Astrocyte (in vitro differentiated cells and primary cell): Measurements from ENCODE around the gene DES. TPM values are rescaled to one million over a fixed set of nuclear protein-coding genes. Genes with fewer than 3 reads are reported as not detected.

Experiments
- DNase-seq: peaks from one replicate; pipeline ENCODE4 v3.0.0-alpha.2; 2010; ENCODE audit warnings: low read depth
- FAIRE-seq: peaks from 2 replicates; lab custom pipeline; 2011; peaks lifted over from hg19 to GRCh38; lab: Jason Lieb, UNC
- H2AFZ ChIP-seq: 2 replicates; pipeline ENCODE4 v1.6.0; 2012; ENCODE audit warnings: low read depth, low read length, inconsistent platforms
- H3K27ac ChIP-seq: 2 replicates; pipeline ENCODE4 v1.5.1; 2011; ENCODE audit warnings: low read depth, low read length, inconsistent platforms
- H3K27me3 ChIP-seq: 2 replicates; pipeline ENCODE4 v1.6.0; 2011; ENCODE audit warnings: low read length, inconsistent platforms; ENCODE audit not compliant: insufficient read depth
- H3K36me3 ChIP-seq: 2 replicates; pipeline ENCODE4 v1.5.1; 2011; ENCODE audit warnings: low read length, inconsistent platforms; ENCODE audit not compliant: insufficient read depth
- H3K4me1 ChIP-seq: 2 replicates; pipeline ENCODE4 v1.5.1; 2011; ENCODE audit warnings: low read length, inconsistent platforms; ENCODE audit not compliant: insufficient read depth
- H3K4me2 ChIP-seq: 2 replicates; pipeline ENCODE4 v1.6.0; 2012; ENCODE audit warnings: low read length, inconsistent platforms
- H3K4me3 ChIP-seq: 2 replicates; pipeline ENCODE4 v1.5.1; 2011; ENCODE audit warnings: low read depth, mild to moderate bottlenecking, low read length, inconsistent platforms; ENCODE audit not compliant: insufficient read depth
- H3K79me2 ChIP-seq: 2 replicates; pipeline ENCODE4 v1.6.0; 2012; ENCODE audit warnings: mild to moderate bottlenecking, low read length, inconsistent platforms; ENCODE audit not compliant: insufficient read depth
- H3K9ac ChIP-seq: 2 replicates; pipeline ENCODE4 v1.6.0; 2012; ENCODE audit warnings: mild to moderate bottlenecking, low read length, inconsistent platforms
- H3K9me3 ChIP-seq: 2 replicates; pipeline ENCODE4 v1.5.1; 2012; ENCODE audit warnings: low read depth, mild to moderate bottlenecking, low read length, inconsistent platforms; ENCODE audit not compliant: insufficient read depth
- H4K20me1 ChIP-seq: 2 replicates; pipeline ENCODE4 v1.6.0; 2012; ENCODE audit warnings: low read length, inconsistent platforms; ENCODE audit not compliant: insufficient read depth
- H3K27ac Mint-ChIP-seq: one replicate; pipeline ENCODE4 v1.8.0; 2021; ENCODE audit warnings: mild to moderate bottlenecking, mixed read lengths; ENCODE audit not compliant: unreplicated experiment
- H3K27me3 Mint-ChIP-seq: one replicate; pipeline ENCODE4 v1.8.0; 2021; ENCODE audit warnings: low read depth, mixed read lengths; ENCODE audit not compliant: unreplicated experiment
- H3K36me3 Mint-ChIP-seq: one replicate; pipeline ENCODE4 v1.8.0; 2021; ENCODE audit warnings: low read depth, mixed read lengths; ENCODE audit not compliant: unreplicated experiment
- H3K4me1 Mint-ChIP-seq: one replicate; pipeline ENCODE4 v1.8.0; 2021; ENCODE audit warnings: low read depth, mixed read lengths; ENCODE audit not compliant: unreplicated experiment
- H3K4me3 Mint-ChIP-seq: one replicate; pipeline ENCODE4 v1.8.0; 2021; ENCODE audit warnings: mild to moderate bottlenecking, moderate library complexity, mixed read lengths; ENCODE audit not compliant: unreplicated experiment
- H3K9me3 Mint-ChIP-seq: one replicate; pipeline ENCODE4 v1.8.0; 2021; ENCODE audit warnings: mild to moderate bottlenecking, mixed read lengths; ENCODE audit not compliant: unreplicated experiment
- EZH2 ChIP-seq: IDR thresholded peaks from 2 replicates; pipeline ENCODE4 v1.6.1; 2012; ENCODE audit warnings: mild to moderate bottlenecking, low read length, inconsistent platforms; ENCODE audit not compliant: insufficient read depth
- total RNA-seq: library from RNA; stranded (reverse); gene quantifications from 2 replicates; pipeline ENCODE4 v1.2.1, GENCODE V29; 2021
- TF ChIP-seq, protein P1 (sequence below): IDR thresholded peaks from 2 replicates; pipeline ENCODE4 v1.5.1; 2011; ENCODE audit warnings: low read depth, mild to moderate bottlenecking, inconsistent platforms, low read length, moderate library complexity; ENCODE audit not compliant: insufficient read depth

DES gene
- total RNA-seq, 1 donor from 2014 or later = 5.4 TPM

DNA sequence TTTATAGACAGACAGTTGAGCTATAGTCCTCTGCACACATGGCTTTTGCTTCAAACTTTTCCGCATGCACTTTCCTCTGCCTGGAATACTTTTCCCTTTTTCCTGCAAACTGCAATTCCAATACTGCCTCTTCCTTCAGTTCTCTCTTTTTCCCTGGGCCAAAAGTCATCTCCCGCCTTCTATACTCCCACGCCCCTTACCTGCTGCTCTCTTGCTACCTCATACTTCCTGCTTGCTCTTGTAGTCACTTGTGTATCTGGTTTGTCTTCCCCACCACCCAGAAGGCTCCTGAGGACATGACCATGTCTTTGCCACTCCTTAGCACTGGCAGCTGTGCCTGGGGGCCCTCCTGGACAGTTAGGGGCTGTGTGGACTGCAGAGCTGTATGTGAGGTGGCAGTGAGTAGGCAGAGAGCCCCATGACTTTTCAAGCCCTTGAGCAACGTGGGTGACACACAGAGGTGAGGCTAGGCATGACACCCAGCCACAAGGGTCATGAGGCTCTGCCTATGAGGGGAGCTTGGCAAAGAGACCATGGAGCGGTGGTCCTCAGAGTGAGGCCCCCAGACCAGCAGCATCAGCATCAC, 39.7 kb downstream of the DES start:
- Histone ChIP-seq H3K4me1 (peaks cover 48% of the 10 kb centered on the region), H4K20me1 (no peaks in the 10 kb centered on the region), H3K27me3 (no peaks in the 10 kb centered on the region), H3K9me3 (no peaks in the 10 kb centered on the region), H3K79me2 (peaks cover 10% of the 10 kb centered on the region), H3K4me2 (no peak overlapping the region), H3K4me3 (no peak overlapping the region), H2AFZ (no peak overlapping the region), H3K36me3 (peaks cover 2% of the 10 kb centered on the region), H3K9ac (no peak overlapping the region), H3K27ac (no peak overlapping the region)
- TF ChIP-seq, protein P1, sequence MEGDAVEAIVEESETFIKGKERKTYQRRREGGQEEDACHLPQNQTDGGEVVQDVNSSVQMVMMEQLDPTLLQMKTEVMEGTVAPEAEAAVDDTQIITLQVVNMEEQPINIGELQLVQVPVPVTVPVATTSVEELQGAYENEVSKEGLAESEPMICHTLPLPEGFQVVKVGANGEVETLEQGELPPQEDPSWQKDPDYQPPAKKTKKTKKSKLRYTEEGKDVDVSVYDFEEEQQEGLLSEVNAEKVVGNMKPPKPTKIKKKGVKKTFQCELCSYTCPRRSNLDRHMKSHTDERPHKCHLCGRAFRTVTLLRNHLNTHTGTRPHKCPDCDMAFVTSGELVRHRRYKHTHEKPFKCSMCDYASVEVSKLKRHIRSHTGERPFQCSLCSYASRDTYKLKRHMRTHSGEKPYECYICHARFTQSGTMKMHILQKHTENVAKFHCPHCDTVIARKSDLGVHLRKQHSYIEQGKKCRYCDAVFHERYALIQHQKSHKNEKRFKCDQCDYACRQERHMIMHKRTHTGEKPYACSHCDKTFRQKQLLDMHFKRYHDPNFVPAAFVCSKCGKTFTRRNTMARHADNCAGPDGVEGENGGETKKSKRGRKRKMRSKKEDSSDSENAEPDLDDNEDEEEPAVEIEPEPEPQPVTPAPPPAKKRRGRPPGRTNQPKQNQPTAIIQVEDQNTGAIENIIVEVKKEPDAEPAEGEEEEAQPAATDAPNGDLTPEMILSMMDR = no peak
- TF ChIP-seq EZH2 = no peak
- Mint-ChIP-seq H3K9me3 (no peaks in the 10 kb centered on the region), H3K4me3 (no peak overlapping the region), H3K4me1 (peaks cover 39% of the 10 kb centered on the region), H3K27ac (peak overlapping the region; percentile 12), H3K27me3 (no peaks in the 10 kb centered on the region), H3K36me3 (peaks cover 25% of the 10 kb centered on the region)
- FAIRE-seq (no peak), DNase-seq (no peak)

DNA sequence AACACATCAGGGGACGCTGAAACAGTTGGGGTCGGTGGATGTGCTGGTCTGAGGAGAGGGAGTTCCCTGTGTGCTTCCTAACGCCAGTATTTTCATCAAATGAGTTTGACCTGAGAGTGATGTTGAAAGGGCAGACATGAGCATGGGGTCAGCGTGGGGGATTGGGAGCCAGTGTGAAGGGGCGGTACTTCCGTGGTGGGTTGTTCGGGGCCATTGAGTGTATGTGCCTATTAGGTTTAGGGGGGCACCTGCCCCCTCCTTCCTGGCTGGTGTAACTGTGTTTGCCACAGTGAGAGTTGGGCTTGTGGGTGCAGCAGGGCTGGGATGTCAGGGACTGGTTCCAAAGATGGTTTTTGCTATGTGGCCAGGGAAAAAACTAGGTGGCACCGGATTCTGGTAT, 40.8 kb downstream of the DES start:
- Histone ChIP-seq H3K79me2 (peaks cover 10% of the 10 kb centered on the region), H2AFZ (no peak overlapping the region), H3K4me1 (peaks cover 36% of the 10 kb centered on the region), H3K27ac (no peak overlapping the region), H3K4me3 (no peak overlapping the region), H3K9ac (no peak overlapping the region), H3K4me2 (no peak overlapping the region), H3K36me3 (peaks cover 5% of the 10 kb centered on the region), H3K27me3 (no peaks in the 10 kb centered on the region), H3K9me3 (no peaks in the 10 kb centered on the region), H4K20me1 (no peaks in the 10 kb centered on the region)
- Mint-ChIP-seq H3K27me3 (no peaks in the 10 kb centered on the region), H3K9me3 (no peaks in the 10 kb centered on the region), H3K4me3 (no peak overlapping the region), H3K36me3 (peaks cover 22% of the 10 kb centered on the region), H3K4me1 (peaks cover 32% of the 10 kb centered on the region), H3K27ac (peak overlapping the region; percentile 2)
- FAIRE-seq (no peak), DNase-seq (no peak)
- no peak for TF ChIP-seq EZH2
- TF ChIP-seq, protein P1 = no peak
